ENCODE data around the gene SRGAP3.

GRCh38 chr3:9230596-9230995, 18.9 kb downstream of the SRGAP3 start:
- TF ChIP-seq CTCF (IDR thresholded peaks at IDR 0.05) (no peak), ZFX (IDR thresholded peaks at IDR 0.05; ENCODE audit: borderline replicate concordance) (no peak)
